ENCODE results near the gene CRY1.

Gene CRY1

GRCh38 chr12:106954462-106955376 lies 138.6 kb downstream of the CRY1 start:
- peak overlapping the region; percentile 78 for H3K4me3 ChIP-seq (ENCODE audit: insufficient read depth, low read depth, low read length)
- WGBS, 2 experiments = 70 to 76% methylated on average over 33 of the region's 36 CpGs
- peak overlapping the region; percentile 94 for H3K27ac ChIP-seq (ENCODE audit: insufficient read depth, low read depth, low read length, poor library complexity, severe bottlenecking)
- peaks cover 3% of the 10 kb centered on the region for H3K4me1 ChIP-seq (ENCODE audit: control insufficient read depth, insufficient read depth, low read length)
- H3K36me3 ChIP-seq (ENCODE audit: control insufficient read depth, insufficient read depth, low read length) = no peaks in the 10 kb centered on the region
- H3K27me3 ChIP-seq (ENCODE audit: control insufficient read depth, insufficient read depth, low read length, poor library complexity, severe bottlenecking) = no peaks in the 10 kb centered on the region
- H3K9me3 ChIP-seq (ENCODE audit: control insufficient read depth, low read length) = no peaks in the 10 kb centered on the region

DNA sequence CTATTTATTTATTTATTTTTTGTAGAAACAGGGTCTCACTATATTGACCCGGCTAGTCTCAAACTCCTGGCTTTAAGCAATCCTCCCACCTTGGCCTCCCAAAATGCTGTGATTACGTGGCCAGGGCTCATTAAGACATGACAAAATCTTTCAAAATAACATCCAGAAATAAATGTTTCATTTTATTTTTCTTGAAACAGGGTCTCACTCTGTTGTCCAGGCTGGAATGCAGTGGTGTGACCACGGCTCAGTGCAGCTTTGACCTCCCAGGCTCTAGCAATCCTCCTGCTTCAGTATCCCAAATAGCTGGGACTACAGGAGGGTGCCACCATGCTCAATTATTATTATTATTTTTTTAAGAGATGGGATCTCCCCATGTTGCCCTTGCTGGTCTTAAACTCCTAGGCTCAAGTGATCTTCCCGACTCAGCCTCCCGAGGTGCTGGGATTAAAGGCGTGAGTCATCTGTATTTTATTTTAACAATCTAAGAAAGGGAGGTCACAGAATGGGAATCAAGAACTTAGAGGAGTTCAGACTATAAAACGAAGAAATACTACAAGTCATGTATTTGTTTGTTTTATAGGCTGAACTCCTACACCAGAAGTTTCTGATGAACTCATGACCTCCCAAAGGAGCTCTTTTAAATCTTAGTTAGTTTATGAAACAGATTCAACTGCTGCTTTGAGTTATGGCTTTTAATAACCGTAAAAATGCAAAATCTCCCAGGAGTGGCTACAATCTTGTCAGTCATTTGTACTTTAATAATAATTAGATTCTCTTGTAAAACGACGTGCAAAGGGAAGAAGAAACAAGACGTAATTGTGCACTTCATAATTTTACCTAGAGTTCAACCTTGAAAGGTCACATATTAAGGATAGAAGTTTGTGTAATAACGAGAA lies 139.7 kb downstream of the CRY1 start:
- no peaks in the 10 kb centered on the region for H3K36me3 ChIP-seq (ENCODE audit: control insufficient read depth, insufficient read depth, low read length)
- no peaks in the 10 kb centered on the region for H3K9me3 ChIP-seq (ENCODE audit: control insufficient read depth, low read length)
- no peak overlapping the region for H3K27ac ChIP-seq (ENCODE audit: insufficient read depth, low read depth, low read length, poor library complexity, severe bottlenecking)
- WGBS, 2 experiments = 93 to 98% methylated on average over 7 to 12 of the region's 12 CpGs
- no peak overlapping the region for H3K4me3 ChIP-seq (ENCODE audit: insufficient read depth, low read depth, low read length)
- H3K27me3 ChIP-seq (ENCODE audit: control insufficient read depth, insufficient read depth, low read length, poor library complexity, severe bottlenecking) = no peaks in the 10 kb centered on the region
- H3K4me1 ChIP-seq (ENCODE audit: control insufficient read depth, insufficient read depth, low read length) = peaks cover 3% of the 10 kb centered on the region

GRCh38 chr12:106950591-106950990 lies 142.8 kb downstream of the CRY1 start:
- Histone ChIP-seq H3K4me1 (ENCODE audit: control insufficient read depth, insufficient read depth, low read length) (no peaks in the 10 kb centered on the region), H3K36me3 (ENCODE audit: control insufficient read depth, insufficient read depth, low read length) (no peaks in the 10 kb centered on the region), H3K27me3 (ENCODE audit: control insufficient read depth, insufficient read depth, low read length, poor library complexity, severe bottlenecking) (no peaks in the 10 kb centered on the region), H3K4me3 (ENCODE audit: insufficient read depth, low read depth, low read length) (no peak overlapping the region), H3K9me3 (ENCODE audit: control insufficient read depth, low read length) (no peaks in the 10 kb centered on the region), H3K27ac (ENCODE audit: insufficient read depth, low read depth, low read length, poor library complexity, severe bottlenecking) (no peak overlapping the region)
- WGBS, 2 experiments = 92 to 96% methylated on average over 3 to 5 of the region's 5 CpGs

DNA sequence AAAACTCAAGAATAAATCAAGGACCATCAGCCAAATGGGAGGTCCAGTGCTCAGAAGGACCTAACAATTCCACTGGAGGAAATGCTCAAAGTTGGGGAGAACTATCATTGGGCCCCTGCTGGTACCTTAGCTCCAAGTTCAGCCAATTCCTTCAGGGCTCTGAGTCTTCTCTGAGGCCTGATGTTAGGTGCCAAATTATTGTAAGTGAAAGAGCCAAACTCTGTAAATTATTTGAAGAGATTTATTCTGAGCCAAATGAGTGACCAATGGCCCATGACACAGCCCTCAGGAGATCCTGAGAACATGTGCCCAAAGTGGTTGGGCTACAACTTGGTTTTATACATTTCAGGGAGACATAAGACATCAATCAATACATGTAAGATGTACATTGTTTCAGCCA lies 145.9 kb downstream of the CRY1 start:
- no peak overlapping the region for H3K4me3 ChIP-seq (ENCODE audit: insufficient read depth, low read depth, low read length)
- H3K36me3 ChIP-seq (ENCODE audit: control insufficient read depth, insufficient read depth, low read length) = no peaks in the 10 kb centered on the region
- no peaks in the 10 kb centered on the region for H3K9me3 ChIP-seq (ENCODE audit: control insufficient read depth, low read length)
- H3K27me3 ChIP-seq (ENCODE audit: control insufficient read depth, insufficient read depth, low read length, poor library complexity, severe bottlenecking) = no peaks in the 10 kb centered on the region
- no peaks in the 10 kb centered on the region for H3K4me1 ChIP-seq (ENCODE audit: control insufficient read depth, insufficient read depth, low read length)
- H3K27ac ChIP-seq (ENCODE audit: insufficient read depth, low read depth, low read length, poor library complexity, severe bottlenecking) = no peak overlapping the region

GRCh38 chr12:106945261-106945851 lies 148.0 kb downstream of the CRY1 start:
- Histone ChIP-seq H3K9me3 (ENCODE audit: control insufficient read depth, low read length) (no peaks in the 10 kb centered on the region), H3K4me3 (ENCODE audit: insufficient read depth, low read depth, low read length) (no peak overlapping the region), H3K27ac (ENCODE audit: insufficient read depth, low read depth, low read length, poor library complexity, severe bottlenecking) (no peak overlapping the region), H3K36me3 (ENCODE audit: control insufficient read depth, insufficient read depth, low read length) (no peaks in the 10 kb centered on the region), H3K27me3 (ENCODE audit: control insufficient read depth, insufficient read depth, low read length, poor library complexity, severe bottlenecking) (no peaks in the 10 kb centered on the region), H3K4me1 (ENCODE audit: control insufficient read depth, insufficient read depth, low read length) (no peaks in the 10 kb centered on the region)
- no CpG with 5 or more reads among the region's 1 CpG for WGBS, 2 experiments

- Histone ChIP-seq H3K27me3 (ENCODE audit: control insufficient read depth, insufficient read depth, low read length, poor library complexity, severe bottlenecking) (no peaks in the 10 kb centered on the region), H3K4me3 (ENCODE audit: insufficient read depth, low read depth, low read length) (no peak overlapping the region), H3K27ac (ENCODE audit: insufficient read depth, low read depth, low read length, poor library complexity, severe bottlenecking) (no peak overlapping the region), H3K36me3 (ENCODE audit: control insufficient read depth, insufficient read depth, low read length) (no peaks in the 10 kb centered on the region), H3K9me3 (ENCODE audit: control insufficient read depth, low read length) (no peaks in the 10 kb centered on the region), H3K4me1 (ENCODE audit: control insufficient read depth, insufficient read depth, low read length) (no peaks in the 10 kb centered on the region)
- WGBS, 2 experiments = 83 to 88% methylated on average over 2 of the region's 2 CpGs
Observed at GRCh38 chr12:106942775-106943174, 150.6 kb downstream of the CRY1 start.

GRCh38 chr12:106941481-106942156 lies 151.7 kb downstream of the CRY1 start:
- H3K27ac ChIP-seq (ENCODE audit: insufficient read depth, low read depth, low read length, poor library complexity, severe bottlenecking) = no peak overlapping the region
- WGBS, 2 experiments = 92% methylated on average over 5 to 6 of the region's 6 CpGs
- H3K9me3 ChIP-seq (ENCODE audit: control insufficient read depth, low read length) = no peaks in the 10 kb centered on the region
- no peak overlapping the region for H3K4me3 ChIP-seq (ENCODE audit: insufficient read depth, low read depth, low read length)
- no peaks in the 10 kb centered on the region for H3K27me3 ChIP-seq (ENCODE audit: control insufficient read depth, insufficient read depth, low read length, poor library complexity, severe bottlenecking)
- H3K36me3 ChIP-seq (ENCODE audit: control insufficient read depth, insufficient read depth, low read length) = no peaks in the 10 kb centered on the region
- H3K4me1 ChIP-seq (ENCODE audit: control insufficient read depth, insufficient read depth, low read length) = no peaks in the 10 kb centered on the region

Measured in ectodermal cell (in vitro differentiated cells).